ENCODE data around the gene DNAJC5.
"Not testable (repeated sequence)": the region's sequence is repeated elsewhere in the genome, so short reads cannot be mapped to it uniquely, and the experiment has no call there.

Gene DNAJC5

GRCh38 chr20:63861365-63861934 lies 33.5 kb upstream of the DNAJC5 start, which contains the start of gene ABHD16B:
TSS of gene ABHD16B (plus strand) at chr20:63861498. CDS start at chr20:63861541, 43 bp downstream.
- no peak for DNase-seq

GRCh38 chr20:63861981-63862901 lies 32.7 kb upstream of the DNAJC5 start:
- DNase-seq = no peak

- no peak for DNase-seq
Measured at GRCh38 chr20:63863021-63863797, 31.7 kb upstream of the DNAJC5 start.

GRCh38 chr20:63863798-63864544 lies 31.0 kb upstream of the DNAJC5 start:
- DNase-seq = peak in 45 of 51 donors; percentile 10 to 71 (median 46)

GRCh38 chr20:63864545-63864977 lies 30.4 kb upstream of the DNAJC5 start:
- no peak for DNase-seq

- DNase-seq = peak; percentile 75 to 99 (median 97)
Measured at GRCh38 chr20:63864978-63865640, 29.8 kb upstream of the DNAJC5 start, which contains the start of gene TPD52L2. TSS of gene TPD52L2 (plus strand) at chr20:63865270. CDS start at chr20:63865366, 96 bp downstream.

GRCh38 chr20:63867042-63867441 lies 27.9 kb upstream of the DNAJC5 start:
- not testable (repeated sequence) for DNase-seq

- no peak for DNase-seq
Measured at GRCh38 chr20:63868264-63868663, 26.7 kb upstream of the DNAJC5 start.

GRCh38 chr20:63873477-63873971 lies 21.4 kb upstream of the DNAJC5 start:
- DNase-seq = peak in 3 of 51 donors; percentile 13 to 28 (median 16)

GRCh38 chr20:63874241-63874640 lies 20.7 kb upstream of the DNAJC5 start:
- not testable (repeated sequence) for DNase-seq

- no peak for DNase-seq
Measured at GRCh38 chr20:63876489-63877036, 18.4 kb upstream of the DNAJC5 start.

GRCh38 chr20:63877755-63878470 lies 17.0 kb upstream of the DNAJC5 start:
- no peak for DNase-seq

GRCh38 chr20:63878899-63879663 lies 15.8 kb upstream of the DNAJC5 start:
- no peak for DNase-seq

GRCh38 chr20:63880901-63881300 lies 14.0 kb upstream of the DNAJC5 start:
- DNase-seq = not testable (repeated sequence)

- DNase-seq = no peak
Measured at GRCh38 chr20:63881451-63882226, 13.3 kb upstream of the DNAJC5 start.

- DNase-seq = no peak
Measured at GRCh38 chr20:63882257-63883200, 12.4 kb upstream of the DNAJC5 start.
